Measurements from ENCODE around the gene SND1. TPM values are rescaled to one million over a fixed set of nuclear protein-coding genes. Genes with fewer than 3 reads are reported as not detected.

SND1 gene
- total RNA-seq, 1 experiment from 2014 or later = 172 TPM

DNA sequence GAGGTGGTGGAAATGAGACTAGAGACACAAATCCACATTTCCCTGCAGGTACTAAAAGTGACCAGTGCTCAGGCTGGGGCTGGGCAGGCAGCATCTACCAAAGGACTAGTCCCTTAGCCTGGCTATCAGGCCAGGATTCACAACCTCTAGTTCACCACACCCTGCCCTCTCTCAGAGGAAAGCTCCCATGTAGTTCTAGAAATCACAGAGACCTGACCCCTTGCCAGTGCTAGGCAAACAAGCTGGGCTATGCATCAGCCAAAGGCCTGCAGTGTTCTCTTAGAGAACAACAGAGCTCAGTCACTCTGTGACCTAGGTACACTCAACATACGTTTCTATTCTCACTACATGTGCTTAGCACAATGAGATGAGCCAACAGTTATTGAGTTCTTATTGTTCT is 405.9 kb downstream of the SND1 start:
- H3K4me3 ChIP-seq = no peak overlapping the region
- H3K27ac ChIP-seq = no peak overlapping the region
- DNase-seq (ENCODE audit: low read depth in 1 of 2, low spot score in 2 of 2) = no peak
- H3K36me3 ChIP-seq = peaks cover 3% of the 10 kb centered on the region; the same call in 1 of the 2 replicates
- no peaks in the 10 kb centered on the region for H3K9me3 ChIP-seq (replicated peaks)
- peaks cover 21% of the 10 kb centered on the region for H3K4me1 ChIP-seq (replicated peaks)
- no peaks in the 10 kb centered on the region for H3K27me3 ChIP-seq (replicated peaks)

DNA sequence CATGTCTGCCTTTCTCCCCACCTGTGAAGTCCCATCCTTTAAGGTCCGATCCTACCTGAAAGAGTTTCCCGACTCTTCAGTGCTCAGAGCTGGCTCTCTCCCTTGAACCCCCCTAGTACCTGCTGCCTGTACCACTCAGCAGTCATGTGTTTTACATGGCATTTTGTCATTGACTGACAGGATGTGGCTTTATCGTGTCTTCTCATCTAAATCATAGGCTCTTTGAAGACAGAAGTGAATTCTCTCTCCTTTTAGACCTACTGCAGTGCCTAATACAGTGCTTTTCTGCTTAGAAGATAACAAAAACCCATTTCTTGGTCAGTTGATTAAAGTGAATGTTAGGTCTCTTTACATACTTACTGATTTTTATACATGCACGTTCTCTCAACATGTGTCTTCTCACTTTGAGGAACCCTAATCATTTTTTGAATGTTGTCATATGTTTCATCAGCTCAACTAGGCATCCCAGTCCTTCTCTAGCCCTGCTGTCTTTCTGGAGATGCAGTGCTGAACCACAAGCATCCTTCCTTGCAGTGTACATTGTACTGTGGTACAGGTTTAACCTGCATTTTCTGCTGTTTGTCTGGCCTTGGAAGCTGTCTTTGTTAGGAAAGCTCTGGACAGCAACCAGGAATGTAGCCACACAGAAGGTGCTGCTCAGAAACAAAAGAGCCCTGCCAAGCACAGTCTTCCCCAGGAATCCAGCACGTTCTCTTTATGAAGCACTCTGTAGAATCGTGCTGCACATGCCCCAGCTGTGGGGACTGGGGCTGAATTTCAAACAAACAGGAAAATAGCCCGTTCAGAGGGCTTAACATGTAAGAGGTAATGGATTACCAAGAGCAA is 407.4 kb downstream of the SND1 start:
- DNase-seq (ENCODE audit: low read depth in 1 of 2, low spot score in 2 of 2) = no peak
- Histone ChIP-seq H3K4me1 (replicated peaks) (peaks cover 19% of the 10 kb centered on the region), H3K9me3 (replicated peaks) (no peaks in the 10 kb centered on the region), H3K27ac (no peak overlapping the region), H3K4me3 (no peak overlapping the region), H3K36me3 (peaks cover 3% of the 10 kb centered on the region; the same call in 1 of the 2 replicates), H3K27me3 (replicated peaks) (no peaks in the 10 kb centered on the region)

DNA sequence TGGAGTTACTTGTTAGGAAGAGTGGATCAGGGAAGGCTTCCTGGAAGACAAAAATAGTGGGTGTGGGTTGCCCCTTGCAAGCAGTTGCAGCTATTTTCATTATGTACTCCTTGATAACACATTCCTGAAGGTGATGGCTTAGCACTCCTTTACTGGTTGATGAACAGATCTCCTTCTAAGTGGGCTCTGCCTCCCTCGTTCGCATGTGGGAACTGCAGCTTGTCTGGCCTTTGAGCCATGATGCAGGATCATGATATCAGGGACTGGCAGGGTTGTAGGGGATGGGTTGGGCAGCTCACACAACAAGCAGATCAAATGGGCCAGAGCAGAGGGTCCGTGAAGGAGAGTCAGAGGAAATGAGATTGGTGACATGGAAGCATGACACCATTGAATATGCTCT is 408.0 kb downstream of the SND1 start:
- Histone ChIP-seq H3K27ac (no peak overlapping the region), H3K36me3 (peaks cover 3% of the 10 kb centered on the region; the same call in 1 of the 2 replicates), H3K9me3 (replicated peaks) (no peaks in the 10 kb centered on the region), H3K27me3 (replicated peaks) (no peaks in the 10 kb centered on the region), H3K4me3 (no peak overlapping the region), H3K4me1 (replicated peaks) (peaks cover 19% of the 10 kb centered on the region)
- DNase-seq (ENCODE audit: low read depth in 1 of 2, low spot score in 2 of 2) = no peak

DNA sequence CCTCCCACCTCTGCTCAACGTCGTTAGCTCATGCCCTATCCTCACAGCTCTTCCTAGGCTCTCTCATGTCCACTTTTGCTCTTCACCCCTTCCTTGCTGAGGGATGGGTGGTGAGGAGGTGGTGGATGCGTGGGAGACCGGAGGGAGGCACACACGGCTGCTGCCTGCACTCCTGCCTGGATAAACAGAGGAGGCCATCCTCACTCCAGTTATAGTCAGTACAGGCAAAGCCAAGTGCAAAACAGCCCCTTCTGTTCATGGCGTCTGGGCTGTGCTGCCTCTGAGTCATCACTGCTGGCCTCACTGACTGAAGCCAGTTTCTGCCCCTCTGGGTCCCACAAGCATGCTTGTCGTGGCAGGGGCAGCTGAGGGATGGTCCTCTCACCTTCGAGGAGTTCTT is 411.1 kb downstream of the SND1 start:
- Histone ChIP-seq H3K4me3 (no peak overlapping the region), H3K27me3 (replicated peaks) (no peaks in the 10 kb centered on the region), H3K4me1 (replicated peaks) (no peaks in the 10 kb centered on the region), H3K27ac (no peak overlapping the region), H3K36me3 (no peaks in the 10 kb centered on the region; the same call in 1 of the 2 replicates), H3K9me3 (replicated peaks) (no peaks in the 10 kb centered on the region)
- DNase-seq (ENCODE audit: low read depth in 1 of 2, low spot score in 2 of 2) = no peak

DNA sequence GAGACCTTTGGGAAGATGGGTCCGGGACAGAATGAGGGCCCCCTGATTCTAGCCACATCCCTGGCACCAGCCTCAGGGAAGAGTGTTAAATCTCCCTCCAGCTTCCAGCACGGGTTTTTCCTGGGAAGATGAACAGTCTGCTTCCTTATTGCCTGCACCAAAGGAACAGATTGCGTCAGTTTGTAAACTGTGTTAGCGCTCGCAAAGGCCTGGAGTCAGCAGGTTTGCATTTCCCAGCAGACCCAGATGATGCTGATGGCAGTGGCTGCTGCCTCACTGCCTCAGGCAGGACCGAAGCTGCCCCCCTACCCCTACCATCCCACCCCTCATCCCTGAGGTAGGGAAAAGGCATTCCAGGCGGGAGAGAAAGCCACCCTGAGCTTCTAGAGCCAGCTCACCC is 413.9 kb downstream of the SND1 start:
- Histone ChIP-seq H3K27me3 (replicated peaks) (no peaks in the 10 kb centered on the region), H3K4me1 (replicated peaks) (no peaks in the 10 kb centered on the region), H3K9me3 (replicated peaks) (no peaks in the 10 kb centered on the region), H3K27ac (no peak overlapping the region), H3K36me3 (no peaks in the 10 kb centered on the region; the same call in 1 of the 2 replicates), H3K4me3 (no peak overlapping the region)
- no peak for DNase-seq (ENCODE audit: low read depth in 1 of 2, low spot score in 2 of 2)

DNA sequence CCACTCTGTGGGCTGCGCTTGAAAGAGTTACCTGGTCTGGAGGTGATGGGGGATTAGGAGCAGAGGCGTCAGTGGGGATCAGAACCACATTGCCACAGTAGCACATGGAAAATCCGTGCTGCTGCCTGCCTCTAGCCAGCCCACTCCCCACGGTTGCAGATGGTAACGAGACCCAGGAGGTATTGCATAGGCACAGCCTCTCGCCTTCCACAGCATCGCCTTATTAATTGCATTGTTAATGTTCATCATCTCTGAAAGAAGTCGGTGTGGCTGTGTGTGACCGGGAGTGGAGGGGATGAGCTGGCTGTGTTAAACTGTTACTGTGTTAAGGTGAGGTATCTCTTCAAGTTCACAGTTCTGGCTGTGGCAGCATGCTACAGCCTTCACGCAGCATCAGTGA is 414.4 kb downstream of the SND1 start:
- no peak for DNase-seq (ENCODE audit: low read depth in 1 of 2, low spot score in 2 of 2)
- no peaks in the 10 kb centered on the region for H3K27me3 ChIP-seq (replicated peaks)
- no peaks in the 10 kb centered on the region for H3K4me1 ChIP-seq (replicated peaks)
- no peak overlapping the region for H3K4me3 ChIP-seq
- no peaks in the 10 kb centered on the region for H3K9me3 ChIP-seq (replicated peaks)
- no peak overlapping the region for H3K27ac ChIP-seq
- H3K36me3 ChIP-seq = no peaks in the 10 kb centered on the region; the same call in 1 of the 2 replicates

DNA sequence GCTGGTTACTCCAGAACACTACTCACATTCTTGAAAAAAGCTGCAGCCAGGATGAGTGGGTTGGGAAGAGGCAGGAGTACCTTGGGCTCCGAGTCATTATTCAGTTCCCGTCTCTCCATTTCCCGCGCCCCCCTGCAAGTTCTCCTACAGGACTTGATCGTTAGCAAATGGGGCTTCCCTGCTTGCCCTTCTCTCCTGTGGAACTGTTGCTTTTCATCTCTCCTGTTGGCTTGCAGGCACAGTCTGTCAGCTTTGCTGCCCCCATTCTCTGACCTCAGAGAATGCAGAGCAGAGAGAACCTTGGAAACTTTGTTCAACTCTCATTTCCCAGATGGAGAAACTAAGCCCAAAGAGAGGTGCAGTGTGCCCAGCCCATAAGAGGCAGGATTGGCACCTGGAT is 414.9 kb downstream of the SND1 start:
- DNase-seq (ENCODE audit: low read depth in 1 of 2, low spot score in 2 of 2) = no peak
- Histone ChIP-seq H3K27me3 (replicated peaks) (no peaks in the 10 kb centered on the region), H3K9me3 (replicated peaks) (no peaks in the 10 kb centered on the region), H3K4me3 (no peak overlapping the region), H3K27ac (no peak overlapping the region), H3K36me3 (no peaks in the 10 kb centered on the region; the same call in 1 of the 2 replicates), H3K4me1 (replicated peaks) (no peaks in the 10 kb centered on the region)

DNA sequence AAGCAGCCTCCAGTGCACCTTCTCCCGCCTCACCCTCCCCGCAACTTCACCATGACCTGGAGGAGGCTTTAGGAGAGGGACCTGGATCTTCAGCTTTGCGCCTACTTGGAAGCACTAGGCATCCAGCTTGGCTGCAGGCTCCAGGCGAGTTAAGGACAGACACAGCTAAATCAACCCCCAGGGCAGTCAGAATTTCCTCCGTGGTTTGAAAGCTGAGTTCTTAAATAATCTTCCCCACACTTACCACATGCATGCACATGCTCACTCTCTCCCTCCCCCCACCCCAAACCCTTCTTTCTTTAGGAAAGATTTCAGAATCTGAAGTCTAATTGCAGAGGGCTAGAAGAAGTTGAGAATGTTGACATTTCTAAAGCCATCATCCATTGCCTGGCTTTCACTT is 416.0 kb downstream of the SND1 start:
- Histone ChIP-seq H3K27me3 (replicated peaks) (no peaks in the 10 kb centered on the region), H3K36me3 (no peaks in the 10 kb centered on the region; the same call in 1 of the 2 replicates), H3K27ac (no peak overlapping the region), H3K4me3 (no peak overlapping the region), H3K9me3 (replicated peaks) (no peaks in the 10 kb centered on the region), H3K4me1 (replicated peaks) (no peaks in the 10 kb centered on the region)
- no peak for DNase-seq (ENCODE audit: low read depth in 1 of 2, low spot score in 2 of 2)

DNA sequence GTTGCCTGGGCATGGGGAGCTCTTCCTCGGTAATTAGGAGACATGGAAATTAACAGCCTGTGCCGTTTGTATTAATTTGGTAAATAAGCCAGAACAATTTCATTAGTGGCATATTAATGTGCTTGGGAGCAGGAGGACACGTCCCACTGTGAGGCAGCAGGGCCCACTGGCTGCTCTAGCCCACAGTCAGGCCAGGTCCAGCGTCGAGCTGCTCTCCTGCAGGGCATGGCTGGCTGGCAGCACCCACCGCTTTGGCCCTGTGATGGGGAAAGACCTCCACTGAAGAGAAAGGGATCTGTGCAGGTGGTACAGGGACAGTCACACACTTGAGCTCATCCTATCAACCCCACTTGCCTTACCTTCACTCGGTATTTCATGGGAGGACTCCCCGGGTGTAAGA is 416.8 kb downstream of the SND1 start:
- H3K27me3 ChIP-seq (replicated peaks) = no peaks in the 10 kb centered on the region
- no peak overlapping the region for H3K27ac ChIP-seq
- H3K9me3 ChIP-seq (replicated peaks) = no peaks in the 10 kb centered on the region
- H3K4me3 ChIP-seq = no peak overlapping the region
- no peaks in the 10 kb centered on the region for H3K4me1 ChIP-seq (replicated peaks)
- DNase-seq (ENCODE audit: low read depth in 1 of 2, low spot score in 2 of 2) = no peak
- no peaks in the 10 kb centered on the region for H3K36me3 ChIP-seq

DNA sequence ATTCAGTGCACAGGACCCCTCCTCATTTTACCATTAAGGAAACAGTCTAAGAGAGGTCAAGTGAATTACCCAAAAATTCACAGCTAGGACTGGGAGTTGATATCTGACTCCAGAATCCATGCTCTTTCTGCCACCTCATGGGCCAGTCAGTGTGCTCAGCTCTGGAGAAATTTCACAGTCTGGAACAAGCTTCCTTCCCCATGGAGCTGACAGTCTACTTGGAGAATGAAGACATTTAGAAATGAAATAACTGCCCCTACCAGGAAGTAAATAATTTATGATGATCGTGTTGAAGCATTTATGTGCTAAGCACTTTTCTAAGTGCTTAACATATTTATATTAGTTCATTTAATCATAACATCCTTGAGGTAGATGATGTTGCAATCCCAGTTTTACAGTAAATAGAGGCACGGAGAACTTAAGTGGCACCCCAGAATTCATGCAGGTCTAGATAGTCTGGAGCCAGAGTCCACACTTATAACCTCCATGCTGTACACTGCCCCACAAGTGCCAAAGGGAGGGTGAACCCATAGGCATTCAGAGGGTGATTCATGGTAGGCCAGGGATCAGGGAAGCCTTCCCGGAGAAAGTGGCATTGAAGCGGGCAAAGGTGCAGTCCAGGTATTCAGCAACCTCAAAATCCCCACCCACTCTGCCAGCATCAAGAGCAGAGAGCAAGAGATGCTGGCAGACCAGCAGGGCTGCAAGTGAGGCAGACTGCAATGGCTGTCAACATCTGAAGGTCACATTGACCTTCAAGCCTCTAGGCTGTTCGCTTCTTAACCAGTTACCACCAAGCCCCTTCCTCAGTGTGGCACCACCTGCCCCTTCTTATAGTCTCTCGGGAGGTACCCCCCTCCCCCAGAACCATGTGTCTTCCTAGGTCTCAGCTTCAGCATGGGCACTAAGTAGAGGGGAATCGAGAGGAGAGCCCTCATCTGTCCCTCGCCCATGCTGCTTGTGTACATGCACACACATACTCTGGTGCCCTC is 417.7 kb downstream of the SND1 start:
- no peak for DNase-seq (ENCODE audit: low read depth in 1 of 2, low spot score in 2 of 2)
- Histone ChIP-seq H3K27me3 (replicated peaks) (no peaks in the 10 kb centered on the region), H3K36me3 (peaks cover 3% of the 10 kb centered on the region; the same call in 1 of the 2 replicates), H3K9me3 (replicated peaks) (no peaks in the 10 kb centered on the region), H3K4me1 (replicated peaks) (no peaks in the 10 kb centered on the region; the same call in 1 of the 2 replicates), H3K27ac (no peak overlapping the region), H3K4me3 (no peak overlapping the region)

DNA sequence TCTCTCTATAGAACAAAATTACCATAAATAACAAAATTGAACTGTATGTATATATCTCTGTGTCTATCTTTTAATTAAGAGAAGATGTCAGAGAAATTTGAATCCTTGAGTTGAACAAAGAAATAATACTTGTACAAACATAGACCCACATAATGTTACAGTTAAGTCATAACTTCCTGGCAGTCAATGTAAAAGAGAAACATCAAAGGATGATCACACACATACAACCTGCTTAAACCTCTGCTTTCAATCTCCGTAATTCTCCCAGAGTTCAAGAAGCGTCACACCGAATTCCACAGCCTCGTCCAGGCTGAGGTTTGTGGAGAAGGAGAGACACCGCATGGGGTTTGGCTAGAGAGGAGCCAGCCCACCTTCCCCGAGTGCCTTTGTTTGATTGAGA is 419.4 kb downstream of the SND1 start:
- Histone ChIP-seq H3K4me1 (replicated peaks) (no peaks in the 10 kb centered on the region; the same call in 1 of the 2 replicates), H3K27me3 (replicated peaks) (no peaks in the 10 kb centered on the region), H3K4me3 (no peak overlapping the region), H3K36me3 (peaks cover 10% of the 10 kb centered on the region; the same call in 1 of the 2 replicates), H3K9me3 (replicated peaks) (no peaks in the 10 kb centered on the region), H3K27ac (no peak overlapping the region)
- DNase-seq (ENCODE audit: low read depth in 1 of 2, low spot score in 2 of 2) = no peak

DNA sequence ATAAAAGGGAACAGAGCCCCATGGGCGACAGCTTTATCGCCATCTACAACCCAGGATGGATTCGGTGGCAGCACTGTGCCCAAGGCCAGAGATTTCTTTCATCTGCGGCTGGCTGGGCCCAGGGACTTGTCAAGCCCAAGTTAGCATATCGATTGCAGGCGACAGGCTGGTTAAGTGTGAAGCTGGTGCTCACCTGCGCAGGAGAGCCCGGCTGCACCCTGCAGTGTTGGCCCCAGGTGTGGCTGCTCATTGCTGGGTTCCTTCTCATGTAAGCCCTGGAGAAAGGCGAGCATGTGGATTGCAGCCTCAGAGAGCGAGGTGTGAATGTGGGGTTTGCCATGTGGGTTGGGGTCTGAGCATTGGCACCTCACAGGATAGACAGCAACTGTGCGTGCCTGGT is 419.8 kb downstream of the SND1 start:
- H3K27me3 ChIP-seq (replicated peaks) = no peaks in the 10 kb centered on the region
- no peaks in the 10 kb centered on the region; the same call in 1 of the 2 replicates for H3K4me1 ChIP-seq (replicated peaks)

DNA sequence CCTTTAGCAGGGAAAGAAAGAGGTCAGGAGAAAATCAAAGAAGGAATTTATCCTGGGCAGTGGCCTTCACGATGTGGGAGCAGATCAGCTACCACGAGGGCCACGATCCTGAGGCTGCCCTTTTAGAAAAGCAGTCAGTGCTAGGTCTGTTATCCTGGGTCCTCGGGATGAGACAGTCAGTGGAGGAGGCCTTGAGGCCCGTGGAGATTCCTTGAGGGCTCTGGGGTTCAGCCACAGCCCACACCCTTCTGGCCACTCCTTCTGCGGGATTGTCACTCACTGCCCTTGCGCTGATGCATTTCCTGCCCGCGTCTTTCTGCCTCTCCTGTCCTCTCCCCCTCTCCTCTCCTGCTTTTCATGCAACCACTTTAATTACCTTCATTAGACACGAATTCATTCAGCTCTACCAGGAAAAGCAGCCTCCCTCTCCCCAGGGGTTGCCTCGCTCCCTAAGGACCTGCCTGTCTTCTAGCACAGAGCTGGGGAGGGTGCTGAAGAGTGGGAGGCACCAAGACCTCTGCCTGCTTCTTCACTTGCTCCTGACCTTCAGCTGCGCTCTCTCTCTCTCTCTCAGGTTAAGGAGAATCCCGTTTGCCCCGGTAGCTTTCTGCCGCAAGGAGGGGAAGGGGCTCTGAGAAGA is 421.8 kb downstream of the SND1 start:
- no peak overlapping the region for H3K27ac ChIP-seq
- H3K4me1 ChIP-seq (replicated peaks) = no peaks in the 10 kb centered on the region; the same call in 1 of the 2 replicates
- no peaks in the 10 kb centered on the region for H3K9me3 ChIP-seq (replicated peaks)
- H3K4me3 ChIP-seq = no peak overlapping the region
- H3K27me3 ChIP-seq (replicated peaks) = no peaks in the 10 kb centered on the region
- DNase-seq (ENCODE audit: low read depth in 1 of 2, low spot score in 2 of 2) = no peak
- peaks cover 12% of the 10 kb centered on the region for H3K36me3 ChIP-seq

More for the DNA sequence above, 419.8 kb downstream of the SND1 start:
- H3K36me3 ChIP-seq = peaks cover 10% of the 10 kb centered on the region
- H3K27ac ChIP-seq = no peak overlapping the region
- no peak for DNase-seq (ENCODE audit: low read depth in 1 of 2, low spot score in 2 of 2)
- H3K4me3 ChIP-seq = no peak overlapping the region
- no peaks in the 10 kb centered on the region for H3K9me3 ChIP-seq (replicated peaks)
